ENCODE results near the gene UCK1.

Gene UCK1

GRCh38 chr9:131485206-131485605, 45.9 kb downstream of the UCK1 start:
- Mint-ChIP-seq H3K4me1 (ENCODE audit: low read depth) (no peaks in the 10 kb centered on the region), H3K4me3 (no peak overlapping the region), H3K36me3 (ENCODE audit: low read depth) (peaks cover 100% of the 10 kb centered on the region), H3K27ac (no peak overlapping the region), H3K27me3 (no peaks in the 10 kb centered on the region), H3K9me3 (no peaks in the 10 kb centered on the region)
- intact Hi-C loops (cut with micrococcal nuclease): no loop called here

GRCh38 chr9:131484560-131485185, 46.4 kb downstream of the UCK1 start:
- Mint-ChIP-seq H3K27me3 (no peaks in the 10 kb centered on the region), H3K4me1 (ENCODE audit: low read depth) (no peaks in the 10 kb centered on the region), H3K9me3 (no peaks in the 10 kb centered on the region), H3K27ac (no peak overlapping the region), H3K36me3 (ENCODE audit: low read depth) (peaks cover 100% of the 10 kb centered on the region), H3K4me3 (no peak overlapping the region)
- intact Hi-C loops (cut with micrococcal nuclease): no loop called here

- Mint-ChIP-seq H3K4me3 (no peak overlapping the region), H3K9me3 (no peaks in the 10 kb centered on the region), H3K36me3 (ENCODE audit: low read depth) (peaks cover 100% of the 10 kb centered on the region), H3K27ac (no peak overlapping the region), H3K27me3 (no peaks in the 10 kb centered on the region), H3K4me1 (ENCODE audit: low read depth) (no peaks in the 10 kb centered on the region)
- intact Hi-C loops (cut with micrococcal nuclease): no loop called here
These were observed 47.0 kb downstream of the UCK1 start for GRCh38 chr9:131484051-131484445.

- H3K4me1 Mint-ChIP-seq (ENCODE audit: low read depth): no peaks in the 10 kb centered on the region
These were observed 47.6 kb downstream of the UCK1 start for GRCh38 chr9:131483319-131484050.

GRCh38 chr9:131482343-131483006, 48.6 kb downstream of the UCK1 start:
- H3K27me3 Mint-ChIP-seq: no peaks in the 10 kb centered on the region
- H3K4me1 Mint-ChIP-seq (ENCODE audit: low read depth): no peaks in the 10 kb centered on the region
- no peak overlapping the region for H3K4me3 Mint-ChIP-seq
- intact Hi-C loops (cut with micrococcal nuclease): no loop called here
- H3K27ac Mint-ChIP-seq: no peak overlapping the region
- peaks cover 100% of the 10 kb centered on the region for H3K36me3 Mint-ChIP-seq (ENCODE audit: low read depth)
- H3K9me3 Mint-ChIP-seq: no peaks in the 10 kb centered on the region

More at GRCh38 chr9:131483319-131484050, 47.6 kb downstream of the UCK1 start:
- Mint-ChIP-seq H3K9me3 (no peaks in the 10 kb centered on the region), H3K27me3 (no peaks in the 10 kb centered on the region), H3K36me3 (ENCODE audit: low read depth) (peaks cover 100% of the 10 kb centered on the region), H3K4me3 (no peak overlapping the region), H3K27ac (no peak overlapping the region)
- intact Hi-C loops (cut with micrococcal nuclease): no loop called here

- Mint-ChIP-seq H3K9me3 (no peaks in the 10 kb centered on the region), H3K27ac (no peak overlapping the region), H3K4me1 (ENCODE audit: low read depth) (no peaks in the 10 kb centered on the region), H3K27me3 (no peaks in the 10 kb centered on the region), H3K36me3 (ENCODE audit: low read depth) (peaks cover 100% of the 10 kb centered on the region), H3K4me3 (no peak overlapping the region)
- intact Hi-C loops (cut with micrococcal nuclease): no loop called here
These were observed 49.4 kb downstream of the UCK1 start for GRCh38 chr9:131481441-131482342.

- intact Hi-C loops (cut with micrococcal nuclease): no loop called here
- H3K4me3 Mint-ChIP-seq: no peak overlapping the region
- H3K27ac Mint-ChIP-seq: no peak overlapping the region
- no peaks in the 10 kb centered on the region for H3K9me3 Mint-ChIP-seq
- H3K36me3 Mint-ChIP-seq (ENCODE audit: low read depth): peaks cover 100% of the 10 kb centered on the region
- H3K4me1 Mint-ChIP-seq (ENCODE audit: low read depth): no peaks in the 10 kb centered on the region
- no peaks in the 10 kb centered on the region for H3K27me3 Mint-ChIP-seq
These were observed 50.8 kb downstream of the UCK1 start for GRCh38 chr9:131480258-131480657.

- Mint-ChIP-seq H3K9me3 (no peaks in the 10 kb centered on the region), H3K27me3 (no peaks in the 10 kb centered on the region), H3K36me3 (ENCODE audit: low read depth) (peaks cover 100% of the 10 kb centered on the region), H3K27ac (no peak overlapping the region), H3K4me3 (no peak overlapping the region), H3K4me1 (ENCODE audit: low read depth) (no peaks in the 10 kb centered on the region)
- intact Hi-C loops (cut with micrococcal nuclease): no loop called here
These were observed 52.2 kb downstream of the UCK1 start for GRCh38 chr9:131478911-131479310.

- H3K27me3 Mint-ChIP-seq: no peaks in the 10 kb centered on the region
- peaks cover 100% of the 10 kb centered on the region for H3K36me3 Mint-ChIP-seq (ENCODE audit: low read depth)
These were observed 52.6 kb downstream of the UCK1 start for GRCh38 chr9:131478421-131478868.

GRCh38 chr9:131477816-131478419, 53.1 kb downstream of the UCK1 start:
- H3K27me3 Mint-ChIP-seq: no peaks in the 10 kb centered on the region
- peaks cover 100% of the 10 kb centered on the region for H3K36me3 Mint-ChIP-seq (ENCODE audit: low read depth)
- no peak overlapping the region for H3K4me3 Mint-ChIP-seq
- no peak overlapping the region for H3K27ac Mint-ChIP-seq
- intact Hi-C loops (cut with micrococcal nuclease): no loop called here
- no peaks in the 10 kb centered on the region for H3K9me3 Mint-ChIP-seq
- no peaks in the 10 kb centered on the region for H3K4me1 Mint-ChIP-seq (ENCODE audit: low read depth)

More at GRCh38 chr9:131478421-131478868, 52.6 kb downstream of the UCK1 start:
- intact Hi-C loops (cut with micrococcal nuclease): no loop called here
- H3K4me3 Mint-ChIP-seq: no peak overlapping the region
- no peaks in the 10 kb centered on the region for H3K9me3 Mint-ChIP-seq
- H3K27ac Mint-ChIP-seq: no peak overlapping the region
- H3K4me1 Mint-ChIP-seq (ENCODE audit: low read depth): no peaks in the 10 kb centered on the region

- no peaks in the 10 kb centered on the region for H3K9me3 Mint-ChIP-seq
- peaks cover 100% of the 10 kb centered on the region for H3K36me3 Mint-ChIP-seq (ENCODE audit: low read depth)
- H3K4me1 Mint-ChIP-seq (ENCODE audit: low read depth): no peaks in the 10 kb centered on the region
- H3K4me3 Mint-ChIP-seq: no peak overlapping the region
- intact Hi-C loops (cut with micrococcal nuclease): no loop called here
- no peak overlapping the region for H3K27ac Mint-ChIP-seq
- no peaks in the 10 kb centered on the region for H3K27me3 Mint-ChIP-seq
These were observed 53.7 kb downstream of the UCK1 start for GRCh38 chr9:131477367-131477766.

- no peaks in the 10 kb centered on the region for H3K4me1 Mint-ChIP-seq (ENCODE audit: low read depth)
- H3K9me3 Mint-ChIP-seq: no peaks in the 10 kb centered on the region
- intact Hi-C loops (cut with micrococcal nuclease): no loop called here
- no peak overlapping the region for H3K4me3 Mint-ChIP-seq
- H3K27ac Mint-ChIP-seq: no peak overlapping the region
- peaks cover 99% of the 10 kb centered on the region for H3K36me3 Mint-ChIP-seq (ENCODE audit: low read depth)
- H3K27me3 Mint-ChIP-seq: no peaks in the 10 kb centered on the region
These were observed 54.2 kb downstream of the UCK1 start for GRCh38 chr9:131476777-131477345.

All from dendritic cell treated with granulocyte-macrophage colony-stimulating factor and Interleukin-4, amounts not matched to agents 40 ng/mL and 50 ng/mL, for 4 days (primary cell).